IMR-90 (cell line): ENCODE data around the gene BTBD9. TPM values are rescaled to one million over a fixed set of nuclear protein-coding genes. Genes with fewer than 3 reads are reported as not detected.

Experiments used
- ATAC-seq: fragments of 200-7000 bp; cut with Tn5 transposase; 2 replicates; pipeline ENCODE4 v1.9.1; 2020; ENCODE audit warnings: low read depth, mild to moderate bottlenecking, moderate library complexity
- BruUV-seq: library from RNA; stranded (reverse); fragments of 400-500 nt; replicated peaks from 2 replicates; lab custom pipeline; 2021; lab: Mats Ljungman, UMichigan
- CTCF ChIA-PET: fragments of 300-600 bp; formaldehyde crosslinking; extraction: SDS; loops from one replicate; lab custom pipeline; 2021; ENCODE audit warnings: antibody characterized with exemption; lab: Yijun Ruan, JAX
- POLR2A ChIA-PET: fragments of 300-600 bp; sonication (Branson Sonifier 250); formaldehyde crosslinking; loops from one replicate; lab custom pipeline; 2022; ENCODE audit warnings: antibody characterized with exemption; ENCODE audit not compliant: unreplicated experiment; lab: Charles Lee
- DNase-seq: peaks from one replicate; pipeline ENCODE4 v3.0.0; 2013
- H2AFZ ChIP-seq: replicated peaks from 2 replicates; pipeline ENCODE3; 2013; ENCODE audit warnings: low read length, mild to moderate bottlenecking; ENCODE audit not compliant: poor library complexity
- H2AK5ac ChIP-seq: 2 replicates; pipeline ENCODE4 v1.6.1; 2013; ENCODE audit warnings: low read depth, low read length, inconsistent platforms
- H2AK9ac ChIP-seq: replicated peaks from 2 replicates; pipeline ENCODE3; 2013; ENCODE audit warnings: mild to moderate bottlenecking, low read depth, low read length, moderate library complexity; ENCODE audit not compliant: poor library complexity
- H2BK120ac ChIP-seq: 2 replicates; pipeline ENCODE4 v1.6.1; 2013; ENCODE audit warnings: low read depth, low read length, inconsistent platforms
- H2BK15ac ChIP-seq: 3 replicates; pipeline ENCODE4 v1.6.1; 2013; ENCODE audit warnings: low read depth, low read length, inconsistent platforms
- H2BK20ac ChIP-seq: 2 replicates; pipeline ENCODE4 v1.6.1; 2013; ENCODE audit warnings: low read depth, mild to moderate bottlenecking, inconsistent platforms, low read length, moderate library complexity
- H2BK5ac ChIP-seq: 2 replicates; pipeline ENCODE4 v1.6.1; 2013; ENCODE audit warnings: mild to moderate bottlenecking, low read depth, low read length, inconsistent platforms; ENCODE audit not compliant: poor library complexity, severe bottlenecking
- H3K14ac ChIP-seq: replicated peaks from 2 replicates; pipeline ENCODE4 v1.6.1; 2013; ENCODE audit warnings: low read depth, low read length, inconsistent platforms
- H3K18ac ChIP-seq: 2 replicates; pipeline ENCODE4 v1.6.1; 2013; ENCODE audit warnings: low read depth, low read length, control low read depth
- H3K23ac ChIP-seq: 2 replicates; pipeline ENCODE4 v1.6.1; 2013; ENCODE audit warnings: low read depth, low read length, inconsistent platforms
- H3K27ac ChIP-seq: 2 replicates; pipeline ENCODE4 v1.5.1; 2013; ENCODE audit warnings: mild to moderate bottlenecking, control low read depth, low read length; ENCODE audit not compliant: insufficient read depth
- H3K27me3 ChIP-seq: 2 replicates; pipeline ENCODE4 v1.6.1; 2013; ENCODE audit warnings: low read length; ENCODE audit not compliant: control insufficient read depth, insufficient read depth
- H3K36me3 ChIP-seq: 2 replicates; pipeline ENCODE4 v1.6.1; 2013; ENCODE audit warnings: low read length, mixed read lengths; ENCODE audit not compliant: control insufficient read depth, insufficient read depth
- H3K4ac ChIP-seq: 2 replicates; pipeline ENCODE4 v1.6.1; 2013; ENCODE audit warnings: low read depth, low read length, inconsistent platforms
- H3K4me1 ChIP-seq: 2 replicates; pipeline ENCODE4 v1.6.1; 2013; ENCODE audit warnings: low read length, mixed read lengths; ENCODE audit not compliant: control insufficient read depth, insufficient read depth
- H3K4me2 ChIP-seq: 2 replicates; pipeline ENCODE4 v1.6.1; 2013; ENCODE audit warnings: low read depth, mild to moderate bottlenecking, control low read depth, low read length, moderate library complexity
- H3K4me3 ChIP-seq: 2 replicates; pipeline ENCODE4 v1.5.1; 2013; ENCODE audit warnings: low read depth, mild to moderate bottlenecking, control low read depth, low read length, moderate library complexity; ENCODE audit not compliant: insufficient read depth
- H3K56ac ChIP-seq: 2 replicates; pipeline ENCODE4 v1.6.1; 2013; ENCODE audit warnings: low read length, inconsistent platforms; ENCODE audit not compliant: insufficient read depth; ENCODE audit errors: extremely low read depth
- H3K79me1 ChIP-seq, 2 experiments: 2 replicates each; pipeline ENCODE4 v1.6.1; 2013; ENCODE audit warnings: low read length in 2 of 2, inconsistent platforms in 1 of 2, low read depth in 1 of 2
- H3K9ac ChIP-seq: 2 replicates; pipeline ENCODE4 v1.6.1; 2013; ENCODE audit warnings: low read depth, low read length, control low read depth
- H3K9me1 ChIP-seq: 2 replicates; pipeline ENCODE4 v1.6.1; 2013; ENCODE audit warnings: low read length, inconsistent platforms; ENCODE audit not compliant: insufficient read depth
- H3K9me3 ChIP-seq: 2 replicates; pipeline ENCODE4 v1.6.1; 2013; ENCODE audit warnings: low read length; ENCODE audit not compliant: control insufficient read depth, insufficient read depth
- H4K20me1 ChIP-seq: 2 replicates; pipeline ENCODE4 v1.6.1; 2013; ENCODE audit warnings: low read length, inconsistent platforms; ENCODE audit not compliant: insufficient read depth
- H4K5ac ChIP-seq: 2 replicates; pipeline ENCODE4 v1.6.1; 2013; ENCODE audit warnings: mild to moderate bottlenecking, low read depth, low read length, control low read depth
- H4K8ac ChIP-seq, 2 experiments: 2 replicates each; pipeline ENCODE4 v1.6.1; 2013; ENCODE audit warnings: low read depth in 2 of 2, low read length in 2 of 2, control low read depth in 1 of 2, inconsistent platforms in 1 of 2
- H4K91ac ChIP-seq: 2 replicates; pipeline ENCODE4 v1.6.1; 2013; ENCODE audit warnings: low read depth, low read length, inconsistent platforms; ENCODE audit not compliant: insufficient read depth
- WGBS, 2 experiments: methylation state at CpG; one replicate each; pipeline versions ENCODE4 v1.1.5 to v1.1.7; 2013; ENCODE audit warnings: missing lambda C conversion rate in 2 of 2; ENCODE audit not compliant: insufficient read length in 1 of 2; ENCODE audit errors: extremely low coverage in 2 of 2; 5-methylcytosine and 5-hydroxymethylcytosine counted together
- dilution Hi-C: fragments of 300-500 bp; cut with HindIII; formaldehyde crosslinking; loops from one replicate; pipeline ENCODE4 v1.14.3; 2018; ENCODE audit warnings: low sequenced_read_pairs; ENCODE audit not compliant: unreplicated experiment
- in situ Hi-C: fragments of 300-500 bp; cut with MboI; formaldehyde crosslinking; loops from 3 replicates; pipeline ENCODE4 v1.14.3; 2019; ENCODE audit warnings: low sequenced_read_pairs, inconsistent platforms, mixed read lengths
- intact Hi-C: fragments of 100-400 bp; cut with micrococcal nuclease; formaldehyde crosslinking; loops from 2 replicates; pipeline ENCODE4 v1.10.0; 2022
- polyA plus RNA-seq, 3 experiments: library from polyadenylated mRNA; depleted of rRNA; stranded (reverse); fragments of >200 nt; gene quantifications; 2 replicates each; pipeline ENCODE4 v1.2.3, GENCODE V29; 2012; ENCODE audit warnings: low replicate concordance in 1 of 3
- total RNA-seq: library from RNA; depleted of rRNA; stranded (reverse); fragments of >200 nt; gene quantifications from 2 replicates; pipeline ENCODE4 v1.2.3, GENCODE V29; 2012
- TF ChIP-seq, protein P1 (sequence below): fragments of 150-350 bp; IDR thresholded peaks from 2 replicates; pipeline ENCODE4 v1.6.1; 2016; ENCODE audit warnings: low read depth, mild to moderate bottlenecking, low read length, moderate library complexity, borderline replicate concordance

The BTBD9 gene
- total and polyA plus RNA-seq, 2 of the 4 experiments (the other 2 are of a cell fraction) = 4.1 to 22.0 TPM

DNA sequence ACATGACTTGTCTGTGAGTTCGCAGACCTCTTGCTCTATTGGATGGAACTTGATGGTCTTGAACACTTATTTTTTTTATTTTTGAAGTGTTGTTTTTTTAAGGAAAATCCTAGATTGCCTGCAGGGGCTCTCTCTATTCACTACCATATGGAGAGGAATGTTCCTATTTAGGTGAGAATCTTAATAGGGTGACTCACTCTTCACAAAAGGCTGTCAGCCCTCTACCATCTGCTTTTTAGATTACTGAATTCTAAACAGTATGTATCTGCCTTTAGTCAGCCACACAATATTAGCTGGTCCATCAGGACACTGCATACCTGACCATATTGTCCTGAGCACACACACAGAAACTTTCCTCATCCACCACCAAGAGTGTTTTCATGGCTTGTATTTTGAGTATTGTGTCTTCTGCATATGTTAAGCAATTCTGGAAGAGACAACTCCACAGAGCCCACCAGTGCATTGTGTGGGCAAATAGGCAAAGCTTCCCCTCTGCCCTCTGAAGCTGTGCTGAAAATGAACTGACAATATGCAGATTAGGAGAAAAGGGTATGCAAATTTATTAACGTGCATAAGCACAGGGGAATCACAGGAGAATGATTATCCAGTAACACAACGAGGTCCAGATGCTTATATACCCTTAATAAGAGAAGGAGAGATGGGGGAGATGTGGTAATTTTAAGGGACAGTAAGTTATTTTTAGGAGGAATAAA, 6.6 kb upstream of the BTBD9 start:
- BruUV-seq = no TSS peak
- in situ Hi-C loops (no loop called here), dilution Hi-C loops (no loop called here), intact Hi-C loops (no loop called here)
- Histone ChIP-seq H2BK15ac (no peak overlapping the region), H2BK120ac (no peak overlapping the region), H3K4me2 (no peak overlapping the region), H3K14ac (no peak overlapping the region), H4K5ac (no peak overlapping the region), H4K91ac (no peak overlapping the region), H3K9me1 (peaks cover 3% of the 10 kb centered on the region; the same call in 1 of the 2 replicates), H4K8ac (no peak overlapping the region), H3K9me3 (no peaks in the 10 kb centered on the region; the same call in 1 of the 2 replicates), H3K79me1 (peaks cover 4 to 6% of the 10 kb centered on the region in 2 experiments; a peak in 3 of 4 replicates), H3K36me3 (no peaks in the 10 kb centered on the region), H2BK20ac (no peak overlapping the region), H3K27ac (no peak overlapping the region), H2AK9ac (no peak overlapping the region), H3K9ac (no peak overlapping the region), H3K56ac (no peak overlapping the region), H3K4ac (no peak overlapping the region), H2AFZ (no peak overlapping the region), H2AK5ac (no peak overlapping the region), H3K27me3 (no peaks in the 10 kb centered on the region), H3K18ac (no peak overlapping the region), H3K4me3 (no peak overlapping the region), H3K4me1 (no peaks in the 10 kb centered on the region), H2BK5ac (no peak overlapping the region), H4K20me1 (no peaks in the 10 kb centered on the region), H3K23ac (no peak overlapping the region)
- ChIA-PET CTCF (interaction anchor here (0.8 kb wide), 1 partner anchor 26 kb away, joined by 3 read pairs; no protein-coding TSS in a partner anchor), POLR2A (no interaction called here)
- TF ChIP-seq, protein P1, sequence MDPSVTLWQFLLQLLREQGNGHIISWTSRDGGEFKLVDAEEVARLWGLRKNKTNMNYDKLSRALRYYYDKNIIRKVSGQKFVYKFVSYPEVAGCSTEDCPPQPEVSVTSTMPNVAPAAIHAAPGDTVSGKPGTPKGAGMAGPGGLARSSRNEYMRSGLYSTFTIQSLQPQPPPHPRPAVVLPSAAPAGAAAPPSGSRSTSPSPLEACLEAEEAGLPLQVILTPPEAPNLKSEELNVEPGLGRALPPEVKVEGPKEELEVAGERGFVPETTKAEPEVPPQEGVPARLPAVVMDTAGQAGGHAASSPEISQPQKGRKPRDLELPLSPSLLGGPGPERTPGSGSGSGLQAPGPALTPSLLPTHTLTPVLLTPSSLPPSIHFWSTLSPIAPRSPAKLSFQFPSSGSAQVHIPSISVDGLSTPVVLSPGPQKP = no peak
- ATAC-seq (peak; percentile 48), DNase-seq (peak; percentile 16)
- no CpG with 5 or more reads among the region's 3 CpGs for WGBS, 2 experiments
